T-cell (primary cell): Measurements from ENCODE around the gene ABHD15. TPM values are rescaled to one million over a fixed set of nuclear protein-coding genes. Genes with fewer than 3 reads are reported as not detected.
A peak's percentile ranks its signal among the peaks of the same experiment; 100 is the strongest.

Experiments used
- ATAC-seq, 4 experiments: fragments of 200-7000 bp in 3 of 4; fragments of 150-1000 bp in 1 of 4; cut with Tn5 transposase; replicated peaks in 1 of 4; 1 replicate in 3 of 4; 2 replicates in 1 of 4; pipeline ENCODE4 v1.10.0; 2021; ENCODE audit warnings: moderate library complexity in 3 of 4, mild to moderate bottlenecking in 2 of 4, moderate number of reproducible peaks in 1 of 4
- CTCF ChIA-PET, 2 donors: fragments of 300-600 bp; sonication (Branson Sonifier 250); formaldehyde crosslinking; loops; one replicate each; lab custom pipeline; 2022; ENCODE audit warnings: antibody characterized with exemption in 2 of 2; lab: Charles Lee
- POLR2A ChIA-PET, 2 donors: fragments of 300-600 bp; sonication (Branson Sonifier 250); formaldehyde crosslinking; loops; one replicate each; lab custom pipeline; 2022; ENCODE audit warnings: antibody characterized with exemption in 2 of 2; lab: Charles Lee
- DNase-seq, 35 experiments: peaks; one replicate each; pipeline versions ENCODE4 v3.0.0 to v3.0.0-alpha.2; 2013 to 2023
- H3K27ac ChIP-seq: one replicate; pipeline ENCODE4 v1.5.1; 2013; ENCODE audit warnings: low read length
- H3K27me3 ChIP-seq, 2 experiments: replicated peaks in 1 of 2; 1 replicate in 1 of 2; 2 replicates in 1 of 2; pipeline versions ENCODE4 v1.6.1 to v1.7.0; 2013; ENCODE audit warnings: low read length in 1 of 2, mixed read lengths in 1 of 2; ENCODE audit not compliant: control insufficient read depth in 2 of 2, insufficient read depth in 2 of 2; ENCODE audit errors: extremely low read depth in 1 of 2
- H3K36me3 ChIP-seq, 2 donors: 1 replicate in 1 of 2; 2 replicates in 1 of 2; pipeline versions ENCODE4 v1.6.1 to v1.7.0; 2013; ENCODE audit warnings: low read length in 1 of 2; ENCODE audit not compliant: control insufficient read depth in 2 of 2, insufficient read depth in 1 of 2; ENCODE audit errors: extremely low read depth in 1 of 2
- H3K4me1 ChIP-seq, 2 experiments: 1 replicate in 1 of 2; 2 replicates in 1 of 2; pipeline versions ENCODE4 v1.6.1 to v1.7.0; 2013; ENCODE audit warnings: low read length in 2 of 2, mixed read lengths in 1 of 2; ENCODE audit not compliant: insufficient read depth in 2 of 2, control insufficient read depth in 1 of 2; ENCODE audit errors: extremely low read depth in 1 of 2
- H3K4me3 ChIP-seq, 2 donors: 1 replicate in 1 of 2; 2 replicates in 1 of 2; pipeline versions ENCODE4 v1.5.1 to v1.7.0; 2013; ENCODE audit warnings: mild to moderate bottlenecking in 2 of 2, low read length in 1 of 2, moderate library complexity in 1 of 2; ENCODE audit not compliant: control insufficient read depth in 1 of 2; ENCODE audit errors: extremely low read depth in 1 of 2
- H3K9me3 ChIP-seq: 2 replicates; pipeline ENCODE4 v1.7.0; 2013
- H3K27ac Mint-ChIP-seq, 2 donors: one replicate each; pipeline ENCODE4 v1.8.0; 2020 to 2021; ENCODE audit warnings: mild to moderate bottlenecking in 2 of 2, mixed read lengths in 2 of 2
- H3K27me3 Mint-ChIP-seq, 2 donors: one replicate each; pipeline ENCODE4 v1.8.0; 2021 to 2022; ENCODE audit warnings: mixed read lengths in 2 of 2
- H3K36me3 Mint-ChIP-seq: one replicate; pipeline ENCODE4 v1.8.0; 2021; ENCODE audit warnings: mixed read lengths
- H3K4me1 Mint-ChIP-seq, 3 donors: one replicate each; pipeline ENCODE4 v1.8.0; 2020 to 2022; ENCODE audit warnings: mixed read lengths in 3 of 3, mild to moderate bottlenecking in 1 of 3
- H3K4me3 Mint-ChIP-seq, 3 donors: one replicate each; pipeline ENCODE4 v1.8.0; 2020 to 2022; ENCODE audit warnings: mild to moderate bottlenecking in 3 of 3, mixed read lengths in 3 of 3, moderate library complexity in 3 of 3
- H3K9me3 Mint-ChIP-seq, 3 donors: one replicate each; pipeline ENCODE4 v1.8.0; 2020 to 2022; ENCODE audit warnings: mixed read lengths in 3 of 3
- WGBS: methylation state at CpG from one replicate; pipeline ENCODE4 v1.1.5; 2013; ENCODE audit warnings: missing lambda C conversion rate; ENCODE audit not compliant: insufficient coverage; 5-methylcytosine and 5-hydroxymethylcytosine counted together
- total RNA-seq, 35 experiments: library from RNA in 6 of 35; stranded (reverse) in 6 of 35; fragments of 120-200 nt in 1 of 35; gene quantifications; one replicate each; pipeline versions ENCODE4 v1.2.1 to v1.2.4 and lab custom pipeline; 2013 to 2026

Gene ABHD15
- total RNA-seq, 5 donors from 2014 or later (not counting 1 experiment from before 2014, with no cell fraction given): 7.9 to 23.1 (median 16.5) TPM

- no peak for DNase-seq
- ChIA-PET POLR2A (no interaction called here), CTCF (interaction anchor here (0.7 to 1.6 kb wide), 3 partner anchors 31 to 757 kb away, joined by 3 to 5 read pairs (median 3); no protein-coding TSS in a partner anchor)
- peaks cover 51 to 55% (median 55%) of the 10 kb centered on the region in 3 donors for H3K4me1 Mint-ChIP-seq
- no peak for ATAC-seq
- peak overlapping the region; percentile 76 to 86 for H3K27ac Mint-ChIP-seq
- H3K9me3 Mint-ChIP-seq: no peaks in the 10 kb centered on the region
- no peak overlapping the region for H3K4me3 Mint-ChIP-seq
- WGBS: 100% methylated on average over 3 of the region's 12 CpGs
- Histone ChIP-seq H3K4me3 (peak overlapping the region in 1 of 2 donors; percentile 56), H3K9me3 (no peaks in the 10 kb centered on the region), H3K27me3 (no peaks in the 10 kb centered on the region), H3K4me1 (peaks cover 14 to 62% of the 10 kb centered on the region in 2 experiments), H3K27ac (peak overlapping the region; percentile 26), H3K36me3 (peaks cover 15 to 27% of the 10 kb centered on the region in 2 donors)
- H3K36me3 Mint-ChIP-seq: peaks cover 10% of the 10 kb centered on the region
- no peaks in the 10 kb centered on the region for H3K27me3 Mint-ChIP-seq
These were observed 17.7 kb upstream of the ABHD15 start for GRCh38 chr17:29584452-29585079.

GRCh38 chr17:29583324-29584248, 16.7 kb upstream of the ABHD15 start:
- ChIA-PET POLR2A (interaction anchor here in 1 of 2 donors (0.6 kb wide), 1 partner anchor 290 kb away, joined by 3 read pairs; no protein-coding TSS in a partner anchor), CTCF (interaction anchor here (0.7 to 1.6 kb wide), 3 partner anchors 32 to 412 kb away, joined by 3 read pairs; no protein-coding TSS in a partner anchor)
- peak overlapping the region; percentile 73 to 86 for H3K27ac Mint-ChIP-seq
- Histone ChIP-seq H3K36me3 (peaks cover 15 to 37% of the 10 kb centered on the region in 2 donors), H3K27ac (no peak overlapping the region), H3K27me3 (no peaks in the 10 kb centered on the region), H3K9me3 (no peaks in the 10 kb centered on the region), H3K4me3 (no peak overlapping the region), H3K4me1 (peaks cover 14 to 60% of the 10 kb centered on the region in 2 experiments)
- no peaks in the 10 kb centered on the region for H3K27me3 Mint-ChIP-seq
- peaks cover 13% of the 10 kb centered on the region for H3K36me3 Mint-ChIP-seq
- no peaks in the 10 kb centered on the region for H3K9me3 Mint-ChIP-seq
- WGBS: 93% methylated on average over 14 of the region's 16 CpGs
- DNase-seq (no peak), ATAC-seq (no peak)
- H3K4me1 Mint-ChIP-seq: peaks cover 51 to 55% (median 55%) of the 10 kb centered on the region in 3 donors
- no peak overlapping the region for H3K4me3 Mint-ChIP-seq

- ChIA-PET CTCF (interaction anchor here in 1 of 2 donors (0.7 kb wide), 1 partner anchor 411 kb away, joined by 3 read pairs; no protein-coding TSS in a partner anchor), POLR2A (no interaction called here)
- Histone ChIP-seq H3K27me3 (no peaks in the 10 kb centered on the region), H3K27ac (no peak overlapping the region), H3K9me3 (no peaks in the 10 kb centered on the region), H3K4me1 (peaks cover 13 to 52% of the 10 kb centered on the region in 2 experiments), H3K36me3 (peaks cover 16 to 45% of the 10 kb centered on the region in 2 donors), H3K4me3 (no peak overlapping the region)
- H3K4me3 Mint-ChIP-seq: no peak overlapping the region
- peaks cover 15% of the 10 kb centered on the region for H3K36me3 Mint-ChIP-seq
- H3K27me3 Mint-ChIP-seq: no peaks in the 10 kb centered on the region
- DNase-seq (no peak), ATAC-seq (no peak)
- 91% methylated on average over 6 of the region's 13 CpGs for WGBS
- H3K9me3 Mint-ChIP-seq: no peaks in the 10 kb centered on the region
- H3K27ac Mint-ChIP-seq: peak overlapping the region in 1 of 2 donors; percentile 52
- peaks cover 44 to 50% (median 48%) of the 10 kb centered on the region in 3 donors for H3K4me1 Mint-ChIP-seq
These were observed 15.9 kb upstream of the ABHD15 start for GRCh38 chr17:29582772-29583171.

GRCh38 chr17:29582254-29582765, 15.5 kb upstream of the ABHD15 start:
- CTCF ChIA-PET: interaction anchor here (0.6 to 1.7 kb wide), 2 partner anchors 35 to 99 kb away, joined by 3 to 5 read pairs; no protein-coding TSS in a partner anchor
- DNase-seq: no peak
- POLR2A ChIA-PET: no interaction called here
- Histone ChIP-seq H3K27me3 (no peaks in the 10 kb centered on the region), H3K4me3 (no peak overlapping the region), H3K4me1 (peaks cover 9 to 47% of the 10 kb centered on the region in 2 experiments), H3K36me3 (peaks cover 20 to 50% of the 10 kb centered on the region in 2 donors), H3K9me3 (no peaks in the 10 kb centered on the region), H3K27ac (no peak overlapping the region)
- WGBS: 100% methylated on average over 1 of the region's 10 CpGs
- ATAC-seq: no peak
- peaks cover 15% of the 10 kb centered on the region for H3K36me3 Mint-ChIP-seq
- H3K27ac Mint-ChIP-seq: peak overlapping the region; percentile 39 to 57
- no peak overlapping the region for H3K4me3 Mint-ChIP-seq
- peaks cover 40 to 45% (median 43%) of the 10 kb centered on the region in 3 donors for H3K4me1 Mint-ChIP-seq
- H3K9me3 Mint-ChIP-seq: no peaks in the 10 kb centered on the region
- H3K27me3 Mint-ChIP-seq: no peaks in the 10 kb centered on the region

GRCh38 chr17:29581583-29582253, 14.9 kb upstream of the ABHD15 start:
- no peaks in the 10 kb centered on the region for H3K27me3 Mint-ChIP-seq
- Histone ChIP-seq H3K9me3 (no peaks in the 10 kb centered on the region), H3K4me3 (no peak overlapping the region), H3K36me3 (peaks cover 21 to 56% of the 10 kb centered on the region in 2 donors), H3K27me3 (no peaks in the 10 kb centered on the region), H3K27ac (no peak overlapping the region), H3K4me1 (peaks cover 9 to 41% of the 10 kb centered on the region in 2 experiments)
- H3K4me1 Mint-ChIP-seq: peaks cover 34 to 40% (median 39%) of the 10 kb centered on the region in 3 donors
- H3K36me3 Mint-ChIP-seq: peaks cover 15% of the 10 kb centered on the region
- WGBS: 94% methylated on average over 10 of the region's 20 CpGs
- ChIA-PET CTCF (interaction anchor here (0.5 to 2.0 kb wide), 10 partner anchors 9 to 99 kb away, joined by 3 to 14 read pairs (median 4); partner anchors contain the start of gene ANKRD13B (in 1 of the 2)), POLR2A (no interaction called here)
- no peak for ATAC-seq
- H3K4me3 Mint-ChIP-seq: no peak overlapping the region
- H3K27ac Mint-ChIP-seq: peak overlapping the region in 1 of 2 donors; percentile 39
- H3K9me3 Mint-ChIP-seq: no peaks in the 10 kb centered on the region
- no peak for DNase-seq
